Measurements from ENCODE around the gene CASP8.

GRCh38 chr2:201298462-201299052 is 38.2 kb downstream of the CASP8 start:
- TF ChIP-seq EZH2 (IDR thresholded peaks at IDR 0.05), result no peak
- TF ChIP-seq POLR2AphosphoS5 (IDR thresholded peaks at IDR 0.05; ENCODE audit: borderline replicate concordance, low read depth, low read length), result no peak

Data from SK-N-MC (cell line).